Sigmoid colon (tissue), 7 donors: Measurements from ENCODE around the gene BRAP. TPM values are rescaled to one million over a fixed set of nuclear protein-coding genes. Genes with fewer than 3 reads are reported as not detected.
"Not testable (repeated sequence)": the region's sequence is repeated elsewhere in the genome, so short reads cannot be mapped to it uniquely, and the experiment has no call there.

Experiments
- DNase-seq: peaks from one replicate; pipeline ENCODE4 v3.0.0-alpha.2; 2019
- H3K27ac ChIP-seq, 4 donors: fragments of 200-600 bp; sonication (generic); one replicate each; pipeline ENCODE4 v1.5.1; 2016 to 2019; ENCODE audit warnings: mild to moderate bottlenecking in 1 of 4
- H3K27me3 ChIP-seq, 3 donors: fragments of 200-600 bp; sonication (generic); one replicate each; pipeline ENCODE4 v1.5.1; 2019; ENCODE audit warnings: mild to moderate bottlenecking in 1 of 3
- H3K36me3 ChIP-seq, 4 donors: fragments of 200-600 bp; sonication (generic); one replicate each; pipeline ENCODE4 v1.5.1; 2016 to 2019
- H3K4me1 ChIP-seq, 4 donors: fragments of 200-600 bp; sonication (generic); one replicate each; pipeline ENCODE4 v1.5.1; 2017 to 2019
- H3K4me3 ChIP-seq, 4 donors: fragments of 200-600 bp; sonication (generic); one replicate each; pipeline ENCODE4 v1.5.1; 2017 to 2019; ENCODE audit warnings: mild to moderate bottlenecking in 2 of 4, moderate library complexity in 1 of 4
- H3K9me3 ChIP-seq, 4 donors: fragments of 200-600 bp in 3 of 4; sonication (generic) in 3 of 4; one replicate each; pipeline versions ENCODE4 v1.5.1 to v1.6.1; 2013 to 2019
- CTCF ChIP-seq, 4 experiments: fragments of 450-650 bp in 3 of 4; fragments of 200-600 bp in 1 of 4; IDR thresholded peaks; one replicate each; pipeline ENCODE4 v1.5.1; 2016 to 2019; ENCODE audit warnings: antibody characterized with exemption in 4 of 4, mild to moderate bottlenecking in 3 of 4, moderate library complexity in 2 of 4
- EP300 ChIP-seq, 4 donors: sonication (generic); formaldehyde crosslinking; IDR thresholded peaks; one replicate each; pipeline ENCODE4 v1.6.1; 2017; ENCODE audit warnings: antibody characterized with exemption in 4 of 4
- POLR2A ChIP-seq, 2 donors: fragments of 450-650 bp; IDR thresholded peaks; one replicate each; pipeline ENCODE4 v1.6.1; 2016; ENCODE audit warnings: antibody characterized with exemption in 2 of 2, mild to moderate bottlenecking in 2 of 2, moderate library complexity in 2 of 2
- POLR2AphosphoS5 ChIP-seq, 4 donors: sonication (generic); formaldehyde crosslinking; IDR thresholded peaks; one replicate each; pipeline ENCODE4 v1.6.1; 2017; ENCODE audit warnings: antibody characterized with exemption in 4 of 4
- WGBS, 2 donors: extraction: QIAGEN DNeasy Blood & Tissue Kit; methylation state at CpG; one replicate each; pipeline ENCODE4 v1.1.7; 2013; 5-methylcytosine and 5-hydroxymethylcytosine counted together
- intact Hi-C: fragments of 100-400 bp; cut with DNase I; formaldehyde crosslinking; loops from one replicate; pipeline ENCODE4 v1.15.1; 2023
- polyA plus RNA-seq, 3 donors: library from polyadenylated mRNA; stranded (reverse); fragments of 200-250 nt; gene quantifications; one replicate each; pipeline ENCODE4 v1.2.3, GENCODE V29; 2013
- total RNA-seq, 4 donors: library from RNA; depleted of rRNA; stranded (reverse); fragments of >200 nt; gene quantifications; one replicate each; pipeline ENCODE4 v1.1.0, GENCODE V29; 2016
- donor health status: healthy with polysubstance abuse.
- donor health status: Bipolar disorder and iron deficiency.
- donor health status: healthy.

Gene BRAP
- total and polyA plus RNA-seq, 7 donors, result 8.4 to 29.5 (median 19.5) TPM

- H3K27me3 ChIP-seq, result no peaks in the 10 kb centered on the region
- peaks cover 0 to 35% (median 25%) of the 10 kb centered on the region in 4 donors for H3K4me1 ChIP-seq
- no peak for DNase-seq
- no peak overlapping the region for H3K27ac ChIP-seq
- H3K36me3 ChIP-seq, result peaks cover 3 to 6% (median 3%) of the 10 kb centered on the region in 4 donors
- H3K4me3 ChIP-seq, result no peak overlapping the region
- intact Hi-C loops, result loop anchor here (5.0 kb wide), 1 partner anchor 91 kb away; the partner anchor contains the start of gene ATXN2
- 87 to 91% methylated on average over 10 of the region's 10 CpGs for WGBS, 2 donors
- no peaks in the 10 kb centered on the region for H3K9me3 ChIP-seq
- TF ChIP-seq POLR2AphosphoS5 (IDR thresholded peaks at IDR 0.05), result no peak
- no peak for TF ChIP-seq POLR2A (IDR thresholded peaks at IDR 0.05)
- no peak for TF ChIP-seq CTCF (IDR thresholded peaks at IDR 0.05)
- no peak for TF ChIP-seq EP300 (IDR thresholded peaks at IDR 0.05)
Observed at GRCh38 chr12:111687952-111688351, 2.2 kb upstream of the BRAP start.

- H3K4me3 ChIP-seq, result no peak overlapping the region
- no peaks in the 10 kb centered on the region for H3K9me3 ChIP-seq
- peaks cover 0 to 35% (median 25%) of the 10 kb centered on the region in 4 donors for H3K4me1 ChIP-seq
- 41 to 67% methylated on average over 2 of the region's 2 CpGs for WGBS, 2 donors
- H3K27ac ChIP-seq, result peak overlapping the region in 1 of 4 donors; percentile 91
- H3K27me3 ChIP-seq, result no peaks in the 10 kb centered on the region
- intact Hi-C loops, result loop anchor here (5.0 kb wide), 1 partner anchor 90 kb away; the partner anchor contains the start of gene ATXN2
- no peak for DNase-seq
- no peak for TF ChIP-seq POLR2A (IDR thresholded peaks at IDR 0.05)
- peaks cover 0 to 9% (median 3%) of the 10 kb centered on the region in 4 donors for H3K36me3 ChIP-seq
Observed at GRCh38 chr12:111687255-111687654, 1.5 kb upstream of the BRAP start.

- TF ChIP-seq EP300 (IDR thresholded peaks at IDR 0.05), result no peak
- no peak for TF ChIP-seq CTCF (IDR thresholded peaks at IDR 0.05)
- TF ChIP-seq POLR2AphosphoS5 (IDR thresholded peaks at IDR 0.05), result no peak
- TF ChIP-seq POLR2A (IDR thresholded peaks at IDR 0.05), result no peak
- 7 to 20% methylated on average over 15 of the region's 15 CpGs for WGBS, 2 donors
- Histone ChIP-seq H3K27me3 (no peaks in the 10 kb centered on the region), H3K36me3 (peaks cover 0 to 15% (median 8%) of the 10 kb centered on the region in 4 donors), H3K9me3 (no peaks in the 10 kb centered on the region), H3K4me1 (peaks cover 0 to 35% (median 25%) of the 10 kb centered on the region in 4 donors), H3K4me3 (peak overlapping the region; percentile 80 to 94 (median 93)), H3K27ac (peak overlapping the region; percentile 82 to 91 (median 88))
- intact Hi-C loops, result loop anchor here (5.0 kb wide), 1 partner anchor 89 kb away; the partner anchor contains the start of gene ATXN2
- no peak for DNase-seq
Observed at GRCh38 chr12:111686574-111687105, 884 bp upstream of the BRAP start.

GRCh38 chr12:111685322-111685810 is 390 bp downstream of the BRAP start:
- peak overlapping the region; percentile 80 to 94 (median 93) for H3K4me3 ChIP-seq
- H3K27me3 ChIP-seq, result no peaks in the 10 kb centered on the region
- 0 to 1% methylated on average over 36 of the region's 36 CpGs for WGBS, 2 donors
- no peak for DNase-seq
- intact Hi-C loops, result loop anchor here (5.0 kb wide), 1 partner anchor 88 kb away; the partner anchor contains the start of gene ATXN2
- H3K27ac ChIP-seq, result peak overlapping the region; percentile 82 to 91 (median 88)
- H3K9me3 ChIP-seq, result no peaks in the 10 kb centered on the region
- TF ChIP-seq POLR2A (IDR thresholded peaks at IDR 0.05), result no peak
- peaks cover 0 to 35% (median 25%) of the 10 kb centered on the region in 4 donors for H3K4me1 ChIP-seq
- peaks cover 8 to 28% (median 18%) of the 10 kb centered on the region in 4 donors for H3K36me3 ChIP-seq

- DNase-seq, H3K9me3 ChIP-seq, H3K27me3 ChIP-seq: not testable (repeated sequence)
- intact Hi-C loops, result loop anchor here (5.0 kb wide), 1 partner anchor 87 kb away; the partner anchor contains the start of gene ATXN2
- 43 to 77% methylated on average over 13 of the region's 13 CpGs for WGBS, 2 donors
- peak overlapping the region; percentile 80 to 94 (median 93) for H3K4me3 ChIP-seq
- H3K36me3 ChIP-seq, result peaks cover 8 to 35% (median 22%) of the 10 kb centered on the region in 4 donors
- H3K4me1 ChIP-seq, result peaks cover 0 to 35% (median 25%) of the 10 kb centered on the region in 4 donors
- H3K27ac ChIP-seq, result peak overlapping the region; percentile 82 to 91 (median 88)
Observed at GRCh38 chr12:111684485-111685198, 1.1 kb downstream of the BRAP start.

GRCh38 chr12:111677186-111677585 is 8.6 kb downstream of the BRAP start:
- no peak for DNase-seq
- Histone ChIP-seq H3K36me3 (peaks cover 31 to 89% (median 57%) of the 10 kb centered on the region in 4 donors), H3K27me3 (no peaks in the 10 kb centered on the region), H3K4me1 (peaks cover 0 to 12% (median 5%) of the 10 kb centered on the region in 4 donors), H3K27ac (no peak overlapping the region), H3K9me3 (no peaks in the 10 kb centered on the region), H3K4me3 (no peak overlapping the region)
- WGBS, 2 donors, result 95 to 98% methylated on average over 5 of the region's 5 CpGs
- TF ChIP-seq POLR2A (IDR thresholded peaks at IDR 0.05) (no peak), CTCF (IDR thresholded peaks at IDR 0.05) (no peak), EP300 (IDR thresholded peaks at IDR 0.05) (no peak), POLR2AphosphoS5 (IDR thresholded peaks at IDR 0.05) (no peak)
- intact Hi-C loops, result loop anchor here (10.0 kb wide), 1 partner anchor 272 kb away; the partner anchor contains the start of gene SH2B3
